Left forelimb (tissue), 1 donor: ENCODE results near the gene KCNH3.
A peak's percentile ranks its signal among the peaks of the same experiment; 100 is the strongest.
"Not testable (repeated sequence)": the region's sequence is repeated elsewhere in the genome, so short reads cannot be mapped to it uniquely, and the experiment has no call there.

ENCODE experiments used
- DNase-seq: peaks from one replicate; pipeline ENCODE4 v3.0.0-alpha.2; 2018; ENCODE audit warnings: low spot score

KCNH3 gene

GRCh38 chr12:49538510-49539403, at the start of gene KCNH3:
KCNH3 (plus strand) TSS chr12:49539030; CDS start chr12:49539417, 387 bp downstream.
- DNase-seq, result peak; percentile 77

- no peak for DNase-seq
These were observed 49.7 kb upstream of the KCNH3 start for GRCh38 chr12:49489154-49489553.

DNA sequence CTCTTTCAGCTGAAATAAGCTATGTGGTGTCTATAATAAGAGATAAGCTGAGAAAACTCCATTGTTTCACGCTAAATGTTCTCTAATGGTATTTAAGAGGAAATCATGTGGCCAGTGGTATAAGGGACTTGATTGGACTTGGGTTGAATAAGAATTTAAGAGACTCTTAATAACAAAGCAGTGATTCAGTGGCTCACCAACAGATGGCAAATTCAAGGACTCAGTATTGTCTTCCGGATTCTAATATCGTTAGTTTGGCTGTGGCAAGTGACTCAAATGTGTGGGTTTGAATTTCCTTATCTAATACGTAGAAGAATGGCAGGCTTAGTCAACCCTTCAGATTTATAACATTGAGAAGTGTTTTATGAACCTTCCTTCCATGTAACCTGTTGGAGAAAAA, 49.1 kb upstream of the KCNH3 start:
- DNase-seq, result no peak

DNA sequence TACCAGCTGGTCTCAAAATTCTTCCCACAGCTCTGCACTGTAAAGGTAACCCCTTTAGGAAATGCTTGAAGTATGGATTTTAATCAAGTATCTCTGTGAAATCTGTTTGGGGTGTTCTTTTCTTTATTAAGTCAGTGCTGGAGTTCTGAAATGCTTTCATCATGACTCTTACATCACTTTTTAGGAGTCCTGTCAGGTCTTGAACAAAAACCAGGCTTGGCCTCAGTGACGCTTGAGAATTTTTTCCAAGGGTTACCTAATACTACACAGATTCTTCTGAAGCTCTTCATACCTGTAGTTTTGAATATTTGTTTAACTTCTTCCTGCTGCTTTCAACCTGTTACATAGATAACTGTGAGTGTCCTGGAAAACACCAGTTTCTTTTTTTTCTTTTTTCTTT, 47.0 kb upstream of the KCNH3 start:
- DNase-seq, result no peak

DNA sequence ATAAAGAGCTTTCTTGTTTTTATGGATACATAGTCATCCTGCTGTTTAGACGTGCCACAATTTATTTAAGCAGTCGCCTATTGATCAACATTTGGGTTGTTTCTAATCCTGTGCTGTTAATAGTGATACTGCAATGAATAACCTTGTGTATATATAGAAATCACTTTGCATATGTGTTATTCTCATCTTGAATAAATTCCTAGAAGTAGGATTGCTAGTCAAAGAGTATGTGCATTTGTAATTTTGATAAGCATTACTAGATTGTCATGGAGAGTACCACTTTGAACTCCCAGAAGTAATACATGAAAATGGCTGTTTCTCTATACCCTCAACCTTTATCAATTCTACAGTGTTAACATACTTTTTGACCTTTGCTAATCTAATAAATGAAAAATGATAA, 44.9 kb upstream of the KCNH3 start:
- no peak for DNase-seq

- no peak for DNase-seq
These were observed 42.1 kb upstream of the KCNH3 start for GRCh38 chr12:49496417-49497360.

GRCh38 chr12:49501895-49502294, 36.9 kb upstream of the KCNH3 start:
- DNase-seq, result no peak

GRCh38 chr12:49502590-49502989, 36.2 kb upstream of the KCNH3 start:
- DNase-seq, result no peak

DNA sequence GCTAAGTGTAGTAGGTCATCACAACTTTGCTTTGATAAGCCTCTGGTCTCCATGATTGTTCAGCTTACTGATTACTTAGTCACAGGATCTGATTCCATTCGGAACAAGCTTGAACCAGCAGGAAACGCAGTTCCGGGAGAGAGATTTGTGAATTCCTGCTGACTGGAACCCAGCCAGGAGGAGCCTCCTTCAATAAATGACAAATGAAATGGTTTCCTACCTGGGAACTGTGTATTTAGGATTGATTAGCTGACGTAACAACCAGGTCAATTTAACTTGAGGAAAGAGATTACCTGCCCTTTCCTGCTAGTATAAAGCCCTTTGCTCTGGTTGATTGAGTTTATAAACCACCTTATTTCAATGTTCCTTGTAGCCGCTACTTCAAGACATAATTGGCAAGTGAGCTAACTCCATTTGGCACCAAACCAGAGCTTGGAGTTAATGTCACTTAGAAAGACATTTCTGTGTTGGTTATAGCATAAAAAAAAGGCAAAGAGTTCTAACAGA, 35.1 kb upstream of the KCNH3 start:
- DNase-seq, result no peak

GRCh38 chr12:49505672-49506071, 33.2 kb upstream of the KCNH3 start:
- DNase-seq, result no peak

DNA sequence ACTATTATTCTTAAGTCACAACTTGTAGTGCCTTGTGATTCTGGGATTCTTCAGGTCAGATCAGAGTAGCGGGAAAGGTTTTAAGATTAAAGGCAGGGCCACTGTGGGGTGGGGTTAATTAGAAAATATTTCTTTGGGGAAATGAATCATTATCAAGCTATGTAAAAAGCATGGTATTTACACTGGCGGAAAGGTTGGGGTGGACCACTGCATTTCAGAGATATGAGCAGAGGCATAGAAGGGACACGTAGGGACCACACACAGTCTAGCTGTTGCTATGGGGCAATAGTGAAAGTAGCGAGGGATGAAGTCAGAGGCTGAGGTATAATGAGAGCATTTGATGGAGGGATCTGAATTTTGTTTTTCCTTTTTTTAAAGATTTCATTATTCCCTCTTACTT, 31.7 kb upstream of the KCNH3 start:
- no peak for DNase-seq

- not testable (repeated sequence) for DNase-seq
These were observed 29.1 kb upstream of the KCNH3 start for GRCh38 chr12:49509681-49510080.

DNA sequence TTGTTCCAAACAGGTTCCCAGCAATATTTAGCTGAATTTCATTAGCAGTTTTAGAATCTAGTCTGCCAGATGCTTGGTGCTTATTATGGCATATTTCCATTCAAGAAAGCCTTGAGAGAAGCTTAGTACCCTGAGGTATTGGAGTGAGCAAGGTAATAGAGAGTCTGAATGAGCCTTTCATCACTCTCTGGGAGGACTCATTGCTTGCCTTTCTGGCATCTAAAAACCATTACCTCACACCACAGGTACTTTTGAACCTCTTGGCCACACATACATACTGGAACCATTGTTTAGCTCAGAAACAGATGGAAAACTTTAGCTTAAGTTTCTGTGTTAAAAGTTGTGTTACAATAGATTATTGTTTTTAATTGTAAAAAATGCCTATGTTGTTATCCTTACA, 27.4 kb upstream of the KCNH3 start:
- no peak for DNase-seq

- DNase-seq, result no peak
These were observed 26.3 kb upstream of the KCNH3 start for GRCh38 chr12:49512546-49512945.

DNA sequence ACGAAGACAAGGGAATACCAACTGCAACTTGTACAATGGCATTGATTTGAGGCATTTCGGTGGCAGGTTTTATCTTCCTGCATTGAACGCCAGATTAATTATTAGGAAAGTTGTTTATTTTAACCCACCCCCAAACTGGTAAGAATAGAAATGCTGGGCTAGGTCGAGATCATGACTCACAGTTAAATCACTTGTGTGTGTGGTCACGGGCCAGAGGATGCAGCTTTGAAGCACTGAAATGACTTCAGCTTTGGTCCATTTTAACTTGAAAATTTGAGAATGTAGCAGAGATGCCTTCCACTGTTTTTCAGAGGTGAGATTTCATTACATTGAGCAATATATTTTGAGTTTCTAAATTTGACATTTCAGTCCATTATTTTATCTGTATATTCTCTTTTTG, 23.6 kb upstream of the KCNH3 start:
- no peak for DNase-seq

- no peak for DNase-seq
These were observed 19.8 kb upstream of the KCNH3 start for GRCh38 chr12:49518914-49519573.

DNA sequence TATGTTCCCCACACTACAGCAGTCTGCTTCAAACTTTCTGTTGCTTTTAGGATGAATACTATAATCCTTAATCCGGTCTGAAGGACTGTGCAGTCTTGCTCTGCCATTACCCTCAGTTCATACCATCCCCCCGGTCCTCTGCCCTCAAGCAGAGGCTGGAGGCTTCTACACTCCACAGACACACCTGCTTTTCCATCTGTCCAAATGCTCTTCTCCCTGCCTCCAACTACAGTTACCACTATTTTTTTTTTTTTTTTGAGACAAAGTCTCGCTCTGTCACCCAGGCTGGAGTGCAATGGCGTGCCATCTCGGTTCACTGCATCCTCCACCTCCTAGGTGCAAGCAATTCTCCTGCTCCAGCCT, 19.3 kb upstream of the KCNH3 start:
- no peak for DNase-seq

DNA sequence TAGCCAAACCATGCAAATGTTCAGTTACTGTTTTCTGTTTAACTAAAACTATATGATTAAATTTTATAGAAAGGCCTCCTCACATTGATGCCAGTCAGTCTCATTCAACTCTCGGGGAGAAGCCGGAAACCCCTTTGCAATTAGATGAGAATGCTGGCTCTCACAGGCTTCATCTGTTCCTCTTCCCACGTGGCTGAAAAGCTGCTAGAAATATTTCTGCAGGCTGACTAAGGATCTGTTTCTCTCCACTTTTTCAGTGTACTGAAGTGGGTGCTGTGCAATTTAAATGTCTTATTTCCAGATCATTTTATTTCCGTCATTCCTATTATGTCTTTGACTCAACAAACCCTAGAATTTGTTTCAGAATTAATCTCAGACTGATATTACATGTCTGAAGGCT, 17.4 kb upstream of the KCNH3 start:
- no peak for DNase-seq

DNA sequence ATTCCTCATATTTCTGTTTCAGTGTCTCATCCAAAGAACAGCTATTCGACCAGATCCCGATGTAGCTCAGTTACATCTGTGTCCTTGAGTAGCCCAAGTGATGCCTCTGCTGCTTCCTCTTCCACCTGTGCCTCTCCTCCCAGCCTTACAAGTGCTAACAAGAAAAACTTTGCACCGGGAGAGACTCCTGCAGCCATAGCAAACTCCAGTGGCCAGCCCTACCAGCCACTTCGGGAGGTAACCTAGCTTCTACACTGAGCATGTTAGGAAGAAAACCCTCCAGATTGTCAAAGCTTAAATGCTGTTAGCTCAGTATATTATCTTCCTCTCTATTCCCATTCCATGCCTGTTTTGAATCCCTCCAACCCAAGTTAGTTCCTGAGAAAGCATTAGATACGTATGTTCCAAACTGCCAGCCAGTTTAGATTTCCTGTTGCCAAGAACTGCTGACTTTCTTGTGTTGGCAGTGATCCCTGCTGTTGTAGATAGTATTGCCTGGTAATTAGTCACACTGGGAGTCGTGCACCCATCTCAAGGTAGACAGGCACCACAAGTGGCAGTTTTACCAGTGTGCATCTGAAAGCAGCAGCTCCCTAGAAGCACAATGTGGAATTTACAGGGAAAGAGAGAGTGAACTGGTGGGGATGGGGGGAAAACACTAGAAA, 14.0 kb upstream of the KCNH3 start:
- DNase-seq, result no peak

DNA sequence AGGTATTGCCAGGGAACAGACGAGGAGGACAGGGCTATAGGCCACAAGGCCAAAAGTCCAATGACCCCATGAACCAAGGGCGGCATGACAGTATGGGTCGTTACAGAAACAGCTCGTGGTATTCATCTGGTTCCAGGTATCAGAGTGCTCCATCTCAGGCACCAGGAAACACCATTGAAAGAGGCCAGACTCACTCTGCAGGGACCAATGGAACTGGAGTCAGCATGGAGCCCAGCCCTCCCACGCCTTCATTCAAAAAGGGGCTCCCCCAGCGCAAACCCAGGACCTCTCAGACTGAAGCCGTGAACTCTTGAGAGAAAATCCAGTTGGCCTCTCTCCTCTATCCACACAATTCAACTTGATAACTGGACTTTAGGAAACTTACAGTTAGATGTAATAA, 12.9 kb upstream of the KCNH3 start:
- no peak for DNase-seq

DNA sequence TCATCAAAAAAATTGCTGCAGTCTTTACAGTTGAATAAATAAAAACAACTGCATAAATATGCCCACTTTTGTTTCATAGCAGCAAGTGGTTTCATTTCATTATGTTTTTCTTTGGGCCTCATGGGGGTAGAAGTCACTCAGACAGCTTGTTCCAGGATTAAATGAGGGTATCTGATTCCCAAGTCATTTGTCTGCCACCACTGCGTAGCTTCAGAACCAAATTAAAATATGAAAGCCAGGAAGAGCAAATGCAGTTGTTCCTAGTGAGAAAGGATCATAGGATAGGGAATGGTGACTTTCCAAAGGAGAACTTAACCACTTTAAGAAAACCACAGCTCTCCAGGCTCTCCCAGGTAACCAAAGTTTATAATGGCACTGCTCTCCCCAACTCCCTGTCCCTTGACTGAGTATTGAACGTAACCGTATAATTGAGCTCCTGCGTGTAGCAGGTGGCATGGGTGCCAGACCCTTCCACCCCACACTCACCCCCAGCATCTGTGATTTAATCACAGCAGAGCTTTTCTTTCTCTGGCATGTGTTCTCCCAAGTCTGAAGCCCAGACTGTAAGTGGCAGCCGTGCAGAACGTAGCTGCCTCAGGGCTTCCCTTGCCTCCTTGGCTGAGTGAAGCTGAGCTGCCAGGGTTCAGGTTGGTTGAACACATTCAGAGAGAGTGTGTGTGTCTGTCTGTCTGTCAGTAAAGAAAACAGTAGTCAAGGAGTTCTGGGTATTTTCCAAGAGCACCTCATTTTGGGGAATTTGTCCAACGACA, 11.3 kb upstream of the KCNH3 start:
- no peak for DNase-seq
